ENCODE measurements around the gene JCAD.
"Not testable (repeated sequence)": the region's sequence is repeated elsewhere in the genome, so short reads cannot be mapped to it uniquely, and the experiment has no call there.

Gene JCAD, protein sequence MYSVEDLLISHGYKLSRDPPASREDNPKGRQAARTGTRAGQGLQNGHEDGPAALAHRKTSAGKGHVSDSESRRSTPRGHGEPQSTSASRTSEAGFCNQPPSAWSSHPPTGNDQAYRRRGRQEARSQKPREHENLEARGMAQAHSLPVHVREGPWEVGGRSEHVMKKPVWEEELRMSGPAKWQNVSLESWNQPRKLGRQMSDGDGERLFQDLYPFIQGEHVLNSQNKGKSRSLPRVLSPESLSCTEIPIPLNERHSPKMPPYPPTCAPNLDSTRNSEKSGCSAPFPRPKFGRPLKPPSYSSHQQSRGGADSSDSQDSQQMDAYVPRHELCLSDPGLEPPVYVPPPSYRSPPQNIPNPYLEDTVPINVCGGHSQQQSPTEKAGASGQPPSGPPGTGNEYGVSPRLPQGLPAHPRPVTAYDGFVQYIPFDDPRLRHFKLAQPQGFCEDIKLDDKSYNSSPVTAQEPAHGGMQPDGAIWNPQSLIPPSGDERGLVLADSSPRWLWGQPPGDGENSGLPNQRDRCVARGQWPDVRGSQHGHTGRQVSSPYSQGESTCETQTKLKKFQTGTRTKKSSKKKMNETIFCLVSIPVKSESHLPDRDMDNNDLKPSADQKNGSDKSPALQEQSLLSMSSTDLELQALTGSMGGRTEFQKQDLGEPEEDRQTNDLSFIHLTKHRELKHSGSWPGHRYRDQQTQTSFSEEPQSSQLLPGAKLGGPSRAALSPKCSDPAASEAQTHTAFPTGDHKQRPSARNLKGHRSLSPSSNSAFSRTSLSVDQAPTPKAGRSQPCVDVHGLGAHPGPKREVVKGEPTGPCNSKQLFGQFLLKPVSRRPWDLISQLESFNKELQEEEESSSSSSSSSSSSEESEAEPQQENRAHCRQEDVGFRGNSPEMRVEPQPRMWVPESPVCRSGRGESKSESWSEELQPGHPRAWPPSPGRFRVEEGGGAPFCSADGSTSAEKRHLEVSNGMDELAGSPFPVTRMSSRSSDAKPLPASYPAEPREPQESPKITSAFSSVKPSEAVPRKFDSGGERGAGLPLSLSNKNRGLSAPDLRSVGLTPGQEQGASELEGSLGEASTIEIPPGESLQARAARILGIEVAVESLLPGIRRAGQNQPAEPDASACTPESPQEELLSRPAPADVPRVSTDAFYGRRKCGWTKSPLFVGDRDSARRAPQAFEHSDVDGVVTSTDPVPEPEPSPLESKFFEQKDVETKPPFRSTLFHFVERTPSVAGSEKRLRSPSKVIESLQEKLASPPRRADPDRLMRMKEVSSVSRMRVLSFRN (N-terminal part only)

DNA sequence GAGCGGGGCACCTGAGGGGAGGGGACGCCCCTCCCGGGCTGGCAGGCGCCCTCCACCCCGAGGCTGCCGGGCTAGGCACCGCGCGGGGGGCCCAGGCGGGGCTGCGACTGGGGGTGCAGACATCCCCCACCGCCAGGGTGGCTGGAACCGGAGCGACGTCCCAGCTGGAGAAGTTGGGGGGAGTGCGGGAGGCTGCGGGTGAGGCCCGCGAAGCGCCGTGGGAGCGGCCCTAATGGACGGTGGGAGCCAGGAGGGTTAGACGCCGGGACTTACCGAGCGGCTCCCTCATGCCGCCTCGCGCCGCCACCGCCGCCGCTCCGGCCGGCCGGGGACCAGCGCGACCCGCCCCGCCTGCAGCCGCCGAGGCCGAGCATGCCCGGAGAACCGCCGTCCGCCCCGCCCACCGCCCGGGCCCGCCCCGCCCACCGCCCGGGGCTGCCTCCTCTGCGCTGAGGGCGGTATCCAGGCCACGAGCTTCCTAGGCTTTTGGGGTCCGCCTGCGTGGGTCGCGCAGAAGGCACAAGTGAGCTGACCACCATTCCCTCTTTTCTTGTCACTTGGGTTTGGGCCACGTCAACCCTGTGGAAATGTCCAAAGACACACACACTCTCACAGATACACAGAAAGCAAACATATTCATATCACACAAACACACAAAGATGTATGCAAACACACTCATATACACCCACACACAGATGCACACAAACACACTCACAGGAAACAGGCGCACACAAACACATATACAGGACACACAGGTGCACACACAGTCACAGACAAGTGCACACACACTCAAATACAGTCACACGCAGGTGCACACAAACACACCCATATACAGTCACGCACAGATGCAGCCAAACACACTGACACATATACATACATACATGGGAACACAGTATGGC lies at the start of gene JCAD:
JCAD (minus strand) TSS at position 378 of the 899 bp plus-strand sequence. CDS start 11,774 bp downstream, outside the sequence.
- DNase-seq = peak; percentile 17 to 62

DNA sequence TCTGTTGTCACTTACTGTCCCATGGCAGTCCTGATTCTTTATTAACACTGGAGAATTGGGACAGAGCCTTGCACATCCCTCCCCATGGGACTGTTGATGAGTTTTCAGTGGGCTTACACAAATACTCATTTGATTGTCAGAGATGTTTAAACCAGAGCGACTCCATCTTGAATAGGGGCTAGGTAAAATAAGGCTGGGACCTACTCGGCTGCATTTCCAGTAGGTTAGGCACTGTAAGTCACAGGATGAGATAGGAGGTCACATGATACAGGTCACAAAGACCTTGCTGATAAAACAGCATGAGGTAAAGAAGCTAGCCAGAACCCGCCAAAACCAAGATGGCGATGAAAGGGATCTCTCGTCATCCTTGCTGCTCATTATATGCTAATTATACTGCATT lies 47.6 kb upstream of the JCAD start:
- no peak for DNase-seq

DNA sequence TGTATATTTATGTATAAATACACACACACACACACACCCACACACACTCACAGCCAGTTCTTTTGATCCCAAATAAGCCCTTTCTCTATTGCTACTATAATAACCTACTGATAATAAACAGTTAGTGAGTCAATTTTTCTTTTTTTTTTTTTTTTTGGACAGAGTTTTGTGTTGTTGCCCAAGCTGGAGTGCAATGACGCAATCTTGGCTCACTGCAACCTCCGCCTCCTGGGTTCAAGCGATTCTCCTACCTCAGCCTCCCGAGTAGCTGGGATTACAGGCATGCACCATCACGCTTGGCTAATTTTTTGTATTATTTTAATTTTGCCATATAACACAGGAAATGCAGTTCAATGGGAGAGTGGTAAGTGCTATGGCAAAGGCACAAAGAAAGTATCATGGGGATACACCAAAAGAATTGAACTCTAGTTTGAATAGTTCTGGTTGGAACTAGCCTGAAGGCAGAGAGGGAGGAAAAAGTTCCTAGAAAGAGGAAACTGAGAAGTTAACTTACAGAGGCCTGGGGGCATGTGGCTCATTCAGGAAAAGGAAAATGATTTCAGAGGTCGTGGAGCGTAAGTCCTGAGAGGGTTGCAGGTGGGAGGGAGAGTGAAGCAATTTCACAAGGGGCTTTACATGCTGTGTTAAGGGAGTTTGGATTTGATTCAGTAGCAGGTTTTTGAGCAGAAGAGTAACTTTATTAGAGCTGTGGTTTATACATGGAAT lies 44.4 kb upstream of the JCAD start:
- no peak for DNase-seq

DNA sequence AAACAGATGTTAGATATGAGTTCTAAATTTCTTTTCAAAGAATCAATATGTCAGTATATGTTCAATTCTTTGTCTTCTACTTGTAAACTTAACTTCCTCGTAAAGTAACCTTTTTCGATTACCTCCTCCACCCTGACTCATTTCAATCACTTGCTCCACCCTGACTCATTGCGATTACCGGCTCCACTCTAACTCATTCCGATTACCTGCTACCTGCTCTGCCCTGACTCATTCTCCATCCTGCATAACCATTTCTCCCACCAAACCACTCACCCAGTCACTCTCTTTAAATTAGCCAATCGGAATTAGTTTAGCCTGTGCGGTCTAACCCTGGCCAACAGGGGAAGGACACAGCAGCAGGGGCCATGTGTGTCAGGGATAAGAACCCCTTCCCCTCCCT lies 40.3 kb upstream of the JCAD start:
- DNase-seq = not testable (repeated sequence)

DNA sequence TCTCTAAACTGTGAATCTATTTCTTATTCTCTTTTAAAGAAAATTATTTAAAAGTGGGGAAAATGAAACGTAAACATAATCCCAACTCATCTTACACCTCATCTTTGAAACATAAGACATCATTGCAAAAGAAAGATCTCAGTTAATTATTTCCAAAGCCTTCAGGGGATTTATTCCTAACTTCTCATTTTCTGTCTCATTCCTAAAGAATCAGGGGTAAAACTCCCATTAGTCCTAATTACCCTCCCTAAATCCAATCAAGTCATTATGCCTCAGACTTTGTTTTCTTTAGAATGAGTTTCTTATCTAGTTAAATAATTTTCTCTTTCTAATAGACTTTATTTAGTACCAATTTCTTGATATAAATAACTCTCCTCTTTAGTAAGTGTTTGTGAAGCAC lies 39.7 kb upstream of the JCAD start:
- DNase-seq = no peak

DNA sequence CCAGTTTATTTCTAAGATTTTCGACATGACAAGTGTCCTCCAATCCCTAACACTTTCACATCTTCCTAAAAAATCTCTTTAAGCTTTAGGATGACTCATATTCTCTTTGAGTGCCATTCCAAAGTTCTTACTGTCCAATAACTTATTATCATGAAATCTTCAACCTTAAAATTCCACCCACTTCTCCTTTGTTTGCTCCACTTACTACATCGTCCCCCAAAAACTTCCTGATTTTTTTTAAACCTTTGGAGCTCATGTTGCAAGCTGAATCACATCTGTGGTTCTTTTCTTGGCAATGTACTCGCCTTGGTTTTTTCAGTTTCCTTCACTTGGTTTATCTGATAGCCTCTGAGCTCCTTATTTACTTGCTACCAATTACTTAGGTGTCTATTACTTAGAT lies 39.2 kb upstream of the JCAD start:
- DNase-seq = no peak

DNA sequence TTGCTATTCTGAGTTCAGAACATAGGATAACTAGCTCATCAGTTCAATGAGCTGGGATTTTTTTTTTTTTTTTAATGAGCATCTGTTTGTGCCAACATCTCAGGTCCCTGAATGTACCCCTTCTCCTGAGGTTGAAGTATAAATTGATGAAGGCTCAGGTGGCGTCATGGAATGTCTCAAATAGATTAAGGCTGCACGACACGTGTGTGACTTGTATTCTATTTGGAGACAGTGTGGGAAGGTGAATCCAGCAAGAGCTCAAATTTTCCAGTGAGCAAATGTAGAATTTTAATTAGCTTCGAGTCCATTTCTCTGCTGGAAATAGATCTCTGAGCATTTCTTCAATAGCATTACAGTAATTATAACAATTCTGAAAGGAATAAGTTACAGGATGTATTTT lies 37.2 kb upstream of the JCAD start:
- DNase-seq = no peak

DNA sequence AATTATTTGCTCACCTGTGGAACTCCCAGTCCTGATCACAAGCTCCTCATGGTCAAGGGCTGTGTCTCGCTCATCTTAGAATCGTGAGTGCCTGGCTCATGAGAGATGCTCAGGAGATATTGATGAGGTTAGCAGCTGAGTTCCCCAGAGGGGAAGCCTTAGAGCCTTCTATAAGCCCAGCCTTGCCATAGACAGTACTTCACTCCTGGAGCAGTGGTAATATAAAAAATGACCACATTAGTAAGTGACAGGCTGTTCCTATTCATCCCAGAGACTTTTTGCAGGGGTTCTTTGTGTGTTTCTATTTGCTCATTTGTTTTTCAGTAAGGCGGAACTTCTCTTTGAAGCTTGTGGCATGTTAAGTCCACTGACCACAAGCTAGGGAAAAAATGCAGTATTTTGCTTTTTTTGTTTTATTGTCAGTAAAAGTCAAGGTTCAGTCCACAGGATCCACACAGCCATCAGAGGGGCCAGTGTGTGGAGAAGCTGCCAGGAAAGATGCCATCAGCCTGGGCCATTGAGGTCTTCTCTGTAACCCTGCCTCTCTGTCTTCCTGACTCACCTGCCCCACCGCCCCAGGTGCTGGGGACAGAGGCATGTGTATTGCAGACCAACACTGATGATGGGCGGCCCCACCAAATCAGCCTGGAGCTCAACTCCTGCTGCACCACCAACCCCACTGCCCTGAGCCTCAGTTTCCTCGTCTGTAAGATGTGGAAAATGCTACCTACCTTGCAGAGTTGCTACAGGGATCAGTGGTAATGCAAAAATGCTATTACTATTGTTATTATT lies 36.4 kb upstream of the JCAD start:
- DNase-seq = no peak

DNA sequence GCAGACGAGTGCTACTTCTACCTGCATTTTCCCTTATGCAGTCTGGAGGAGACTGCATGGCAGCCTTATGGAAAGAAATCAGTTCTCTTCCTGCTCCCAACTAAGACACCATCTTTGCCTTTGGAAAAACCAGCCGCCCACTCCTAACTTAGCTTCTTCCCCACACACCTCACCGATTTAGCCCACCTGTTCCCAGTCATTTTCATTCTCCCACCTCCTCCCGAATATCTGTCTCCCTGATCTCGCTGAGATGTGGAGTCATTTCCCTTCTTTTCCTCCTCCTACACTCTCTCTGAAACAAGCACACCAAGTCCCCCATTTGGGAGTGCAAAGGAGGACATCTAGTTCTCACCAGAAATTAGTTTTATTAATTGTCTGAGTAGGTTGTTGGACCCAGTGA lies 35.2 kb upstream of the JCAD start:
- DNase-seq = no peak

DNA sequence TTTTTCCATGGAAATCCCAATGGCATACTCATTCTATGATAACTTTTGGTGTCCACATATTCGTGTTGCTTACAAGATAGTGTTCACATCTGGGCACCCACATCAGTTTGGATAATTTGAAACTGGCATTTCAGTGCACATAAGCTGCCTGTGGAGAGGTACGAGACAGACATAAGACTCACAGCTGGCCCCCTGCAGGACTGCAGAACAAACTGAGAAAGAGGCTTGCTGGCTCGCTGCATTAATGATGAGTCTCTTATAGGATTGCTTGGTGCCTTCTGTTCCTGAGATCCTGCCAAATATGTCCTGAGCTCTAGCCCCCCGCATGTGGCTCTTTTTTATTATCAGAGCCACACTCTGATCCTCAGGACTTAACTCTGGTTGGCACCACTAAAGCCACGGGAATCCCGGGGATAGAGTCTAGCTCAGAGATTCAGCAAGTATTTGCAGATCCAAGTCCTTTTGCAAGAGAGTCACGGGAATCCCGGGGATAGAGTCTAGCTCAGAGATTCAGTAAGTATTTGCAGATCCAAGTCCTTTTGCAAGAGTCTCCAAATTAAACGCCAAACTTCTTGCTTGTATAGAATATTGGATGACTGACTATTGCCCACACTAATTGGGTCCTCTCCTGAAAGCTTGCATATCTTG lies 34.0 kb upstream of the JCAD start:
- DNase-seq = no peak

DNA sequence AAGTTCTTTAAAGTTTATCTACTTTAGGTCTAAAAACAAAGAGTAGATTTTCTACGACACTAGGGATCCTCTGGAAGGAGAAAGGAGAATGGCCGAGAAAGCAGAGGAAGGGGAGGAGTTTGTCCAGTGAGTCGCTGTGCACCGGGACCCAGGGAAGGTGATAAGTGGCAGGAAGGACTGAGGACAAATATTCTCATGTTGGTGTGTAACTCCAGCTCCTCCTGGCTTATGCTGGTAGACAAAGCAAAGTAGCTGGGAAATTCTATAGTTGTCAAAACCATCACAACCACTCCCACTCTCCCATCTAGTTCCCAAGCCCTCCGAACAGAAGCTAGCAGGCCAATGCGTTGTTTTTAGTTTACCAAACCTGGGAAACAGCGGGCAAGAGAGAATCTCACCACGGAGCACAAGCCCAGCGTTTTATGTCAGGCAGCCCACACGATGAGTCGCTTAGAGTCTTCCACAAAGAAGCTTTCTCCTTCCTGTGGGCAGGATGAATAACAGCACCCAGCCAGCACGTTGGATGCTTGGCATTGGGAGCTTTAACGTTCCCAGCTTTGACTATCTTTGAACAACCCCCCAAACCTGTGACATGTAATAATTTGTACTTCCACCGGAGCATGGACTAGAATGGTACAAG lies 32.9 kb upstream of the JCAD start:
- no peak for DNase-seq

DNA sequence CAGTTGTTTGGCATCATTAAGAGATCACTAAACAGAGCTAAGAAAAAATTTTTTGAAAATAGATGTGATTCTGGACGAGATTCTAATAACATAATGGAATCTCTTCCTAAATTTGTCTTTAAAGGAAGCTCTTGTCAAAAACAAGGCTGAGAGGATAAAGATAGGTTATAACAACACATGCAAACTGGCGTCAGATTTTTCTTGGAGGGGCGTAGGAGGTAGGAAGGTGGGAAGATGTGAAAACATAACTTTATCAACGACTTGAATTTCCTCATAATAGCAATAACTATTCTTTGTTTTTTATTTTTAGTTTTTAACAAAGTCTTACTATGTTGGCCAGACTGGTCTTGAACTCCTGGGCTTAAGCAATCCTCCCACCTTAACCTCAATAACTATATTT lies 31.8 kb upstream of the JCAD start:
- DNase-seq = no peak

DNA sequence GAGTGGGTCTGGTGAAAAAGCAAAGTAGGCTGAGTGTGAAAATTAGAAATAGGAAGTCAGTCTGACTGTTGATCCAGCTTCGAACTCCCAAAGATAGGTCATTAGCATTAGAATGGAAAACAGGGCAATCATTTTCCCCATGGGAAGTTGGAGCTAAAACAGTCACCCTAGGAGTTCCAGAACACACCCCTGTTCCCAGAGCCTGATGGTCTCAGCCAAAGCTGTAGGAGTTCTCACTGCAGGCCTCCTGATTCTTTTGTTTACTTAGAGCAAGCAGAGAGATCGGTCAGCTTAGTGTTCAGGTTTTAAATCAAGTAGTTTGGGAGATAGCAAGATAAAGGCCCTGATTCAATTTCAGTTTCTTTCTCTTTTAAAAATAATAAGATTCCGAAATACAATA lies 28.8 kb upstream of the JCAD start:
- DNase-seq = no peak

DNA sequence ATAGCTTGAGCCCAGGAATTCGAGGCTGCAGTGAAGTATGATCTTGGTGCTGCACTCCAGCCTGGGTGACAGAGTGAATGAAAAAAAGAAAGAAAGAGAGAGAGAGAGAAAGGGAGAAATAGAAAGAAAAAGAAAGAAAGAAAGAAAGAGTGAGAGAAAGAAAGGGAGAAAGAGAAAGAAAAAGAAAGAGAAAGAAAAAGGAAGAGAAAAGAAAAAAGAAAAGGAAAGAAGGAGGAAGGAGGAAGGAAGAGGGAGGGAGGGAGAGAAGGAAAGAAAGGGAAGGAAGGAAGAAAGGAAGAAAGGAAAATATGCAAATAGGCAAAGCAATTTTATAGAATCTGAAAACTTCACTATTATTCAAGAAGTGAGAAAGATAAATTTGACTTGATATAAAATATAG lies 24.5 kb upstream of the JCAD start:
- no peak for DNase-seq

DNA sequence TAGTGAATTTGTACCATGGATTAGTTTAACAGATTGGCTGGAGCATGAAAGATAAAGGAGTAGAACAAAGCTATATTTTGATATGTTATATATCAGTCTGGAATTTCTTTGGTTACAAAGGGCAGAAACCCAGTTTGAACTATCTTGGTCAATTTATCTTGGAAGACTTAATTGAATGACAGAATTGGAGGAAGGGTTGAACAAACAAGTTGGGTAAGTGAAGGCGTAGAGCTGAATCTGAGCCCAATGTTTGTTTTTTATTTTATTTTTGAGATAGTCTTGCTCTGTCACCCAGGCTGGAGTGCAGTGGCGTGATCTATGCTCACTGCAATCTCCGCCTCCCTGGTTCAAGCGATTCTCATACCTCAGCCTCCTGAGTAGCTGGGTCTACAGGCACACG lies 21.8 kb upstream of the JCAD start:
- no peak for DNase-seq

DNA sequence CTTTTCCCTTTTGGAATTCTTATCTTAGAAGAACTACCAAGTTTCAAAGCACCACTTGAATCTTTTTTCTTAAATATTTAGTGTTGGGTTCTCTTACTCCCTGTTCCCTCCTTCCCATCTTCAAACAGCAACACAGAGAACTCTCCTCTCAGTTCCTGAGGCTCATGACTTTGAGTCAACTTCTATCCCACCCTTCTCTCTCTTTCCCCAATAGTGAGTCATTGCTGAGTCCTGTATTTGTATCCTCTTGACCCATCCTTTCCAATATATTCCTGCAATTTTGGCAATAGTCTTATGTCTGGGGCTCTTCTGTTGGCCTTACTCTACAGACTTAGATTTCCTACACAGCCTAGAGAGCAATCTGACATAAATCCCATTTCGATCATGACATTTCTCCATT lies 20.8 kb upstream of the JCAD start:
- no peak for DNase-seq

DNA sequence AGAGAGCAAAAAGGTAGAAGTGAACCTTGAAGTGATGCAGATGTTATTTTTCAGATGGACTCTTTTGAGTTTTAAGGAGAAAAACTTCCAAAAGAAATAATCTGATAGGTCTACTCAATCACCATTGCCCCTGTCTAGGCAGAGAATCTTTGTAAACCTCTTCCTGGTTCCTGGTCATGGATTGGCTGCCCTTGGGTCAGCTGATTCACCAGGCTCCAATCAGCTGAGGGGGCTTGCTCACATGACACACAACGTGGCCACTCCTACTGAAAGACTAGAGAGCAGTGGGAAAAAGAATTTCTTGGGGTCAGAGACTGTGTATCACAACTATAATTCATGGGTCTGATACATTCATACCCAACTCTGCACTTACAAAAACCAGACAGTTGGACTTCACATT lies 20.0 kb upstream of the JCAD start:
- no peak for DNase-seq

DNA sequence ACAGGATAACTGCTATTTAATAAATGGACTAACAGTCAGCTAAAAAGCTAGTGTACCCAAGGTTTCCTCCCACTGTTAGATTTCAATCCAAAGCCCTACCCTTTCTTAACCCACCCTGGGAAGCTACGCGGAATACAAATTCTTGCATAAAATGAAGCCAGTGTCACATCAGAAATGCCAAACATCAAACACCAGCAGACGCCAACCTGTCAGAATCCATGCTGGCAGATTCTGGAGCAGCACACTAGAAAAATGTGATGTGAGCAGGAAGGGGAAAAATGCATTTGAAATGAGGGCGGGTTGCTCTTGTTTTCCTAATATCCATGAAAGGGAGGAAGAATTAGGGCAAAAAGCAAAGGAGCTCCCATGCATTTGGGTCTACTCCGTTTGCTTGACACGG lies 16.1 kb upstream of the JCAD start:
- no peak for DNase-seq

DNA sequence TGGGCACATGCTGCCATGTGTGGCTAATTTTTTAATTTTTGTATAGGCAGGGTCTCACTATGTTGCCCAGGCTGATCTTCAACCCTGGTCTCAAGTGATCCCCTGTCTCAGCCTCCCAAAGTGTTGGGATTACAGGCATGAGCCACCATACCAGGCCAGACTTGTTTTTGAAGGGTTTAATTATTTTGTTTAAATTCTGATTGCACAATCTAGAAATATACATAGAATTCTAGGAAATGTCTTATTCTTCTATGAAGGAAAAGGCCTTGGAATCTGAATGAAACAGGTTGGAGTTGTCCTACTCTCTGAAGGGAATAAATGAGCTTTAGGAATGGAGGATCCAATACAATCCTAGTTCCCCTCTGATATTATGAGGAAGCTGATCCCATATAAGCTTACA lies 15.5 kb upstream of the JCAD start:
- DNase-seq = no peak

DNA sequence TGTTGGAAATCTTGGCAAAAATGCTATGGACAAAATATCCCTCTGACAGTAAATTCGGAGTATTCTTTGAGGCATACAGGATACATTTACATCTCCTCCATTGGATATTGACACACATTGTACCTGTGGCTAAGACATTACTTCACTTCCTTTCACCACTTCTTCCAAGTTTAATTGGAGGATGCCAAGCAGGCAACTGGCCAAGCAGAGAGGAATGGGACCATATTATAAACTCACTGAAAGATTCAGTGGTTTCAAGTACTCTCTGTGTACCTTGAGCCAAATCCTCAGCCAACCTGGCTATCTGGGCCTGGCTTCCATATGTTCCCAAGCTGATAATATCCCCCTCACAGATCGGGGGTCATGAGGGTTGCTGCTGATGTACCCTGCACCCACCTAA lies 14.7 kb upstream of the JCAD start:
- no peak for DNase-seq
